ENCODE results near the gene RRP1. TPM values are rescaled to one million over a fixed set of nuclear protein-coding genes. Genes with fewer than 3 reads are reported as not detected.
A peak's percentile ranks its signal among the peaks of the same experiment; 100 is the strongest.

Gene RRP1
- total RNA-seq, 8 experiments from 2014 or later, result 11.0 to 38.4 (median 18.3) TPM

DNA sequence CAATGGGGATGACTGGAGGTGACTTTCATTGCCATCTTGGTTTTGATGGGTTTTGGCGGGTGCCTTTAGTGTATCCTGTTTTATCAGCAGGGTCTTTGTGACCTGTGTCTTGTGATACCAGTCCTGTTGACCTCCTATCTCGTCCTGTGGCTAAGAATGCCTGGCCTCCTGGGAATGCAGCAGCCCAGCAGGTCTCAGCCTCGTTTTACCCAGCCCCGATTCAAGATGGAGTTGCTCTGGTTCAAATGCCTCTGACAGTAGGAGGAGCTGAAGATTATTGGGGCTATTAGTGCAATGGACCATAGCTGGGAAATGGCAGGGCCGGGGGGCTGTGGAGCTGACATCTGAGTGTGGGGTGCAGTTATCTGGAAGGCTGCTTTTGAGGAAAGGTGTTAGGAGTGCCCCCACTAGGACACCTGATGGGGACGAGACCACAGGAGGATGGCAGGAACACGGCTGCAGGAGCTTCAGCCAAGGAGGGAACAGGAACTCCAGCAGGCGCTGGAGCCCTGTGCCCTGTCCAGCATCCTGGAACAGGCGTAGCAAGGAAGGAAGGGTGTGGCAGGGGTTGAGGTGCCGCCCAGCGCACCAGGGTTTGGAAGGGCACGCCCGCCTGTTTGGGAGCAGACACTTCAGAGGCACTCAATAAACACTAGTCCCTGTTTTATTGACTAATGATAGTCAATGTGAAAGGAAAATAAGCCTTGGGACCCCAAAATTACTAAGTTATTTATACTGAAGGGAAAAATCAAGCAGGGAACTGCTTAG is 60.3 kb downstream of the RRP1 start:
- Histone ChIP-seq H3K4me3 (no peak overlapping the region), H3K4me1 (replicated peaks in 1 of 2) (peaks cover 0 to 5% of the 10 kb centered on the region in 2 donors), H3K27ac (no peak overlapping the region)
- in situ Hi-C loops (cut with MboI; ENCODE audit: low pct_unique_long_range_greater_than_20kb in 2 of 9, low sequenced_read_pairs in 9 of 9, unreplicated experiment in 9 of 9), result loop anchor here in 1 of 9 experiments (25.0 kb wide), 1 partner anchor 138 kb away; no protein-coding TSS in a partner anchor
- no peak for ATAC-seq (replicated peaks in 6 of 8)
- 0 to 100% (median 65%) methylated on average over 1 to 9 of the region's 13 CpGs; no CpG with 5 or more reads in 2 of the 10 experiments for whole genome bisulfite sequencing, 10 experiments

DNA sequence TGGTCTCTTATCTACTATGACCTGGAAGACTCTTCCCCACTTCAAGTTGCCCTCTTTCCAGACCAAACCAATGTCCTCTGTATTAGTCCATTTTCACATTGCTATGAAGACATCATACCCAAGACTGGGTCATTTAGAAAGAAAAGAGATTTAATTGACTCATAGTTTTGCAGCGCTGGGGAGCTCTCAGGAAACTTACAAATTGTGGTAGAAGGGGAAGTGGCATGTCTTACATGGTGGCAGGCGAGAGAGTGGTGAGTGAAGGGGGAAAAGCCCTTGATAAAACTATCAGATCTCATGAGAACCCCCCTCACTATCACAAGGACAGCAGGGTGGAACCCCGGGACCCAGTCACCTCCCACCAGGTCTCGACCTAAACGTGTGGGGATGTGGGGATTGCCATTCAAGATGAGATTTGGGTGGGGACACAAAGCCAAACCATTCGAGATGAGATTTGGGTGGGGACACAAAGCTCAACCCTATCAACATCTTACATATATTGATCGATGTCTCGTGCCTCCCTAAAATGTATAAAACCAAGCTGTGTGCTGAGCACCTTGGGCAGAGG is 61.4 kb downstream of the RRP1 start:
- in situ Hi-C loops (cut with MboI; ENCODE audit: low pct_unique_long_range_greater_than_20kb in 2 of 9, low sequenced_read_pairs in 9 of 9, unreplicated experiment in 9 of 9), result no loop called here
- WGBS, 10 experiments, result 0 to 87% (median 80%) methylated on average over 1 to 3 of the region's 8 CpGs; no CpG with 5 or more reads in 3 of the 10 experiments
- Histone ChIP-seq H3K27ac (no peak overlapping the region), H3K4me3 (no peak overlapping the region), H3K4me1 (replicated peaks in 1 of 2) (peaks cover 0 to 5% of the 10 kb centered on the region in 2 donors)
- no peak for ATAC-seq (replicated peaks in 6 of 8)

DNA sequence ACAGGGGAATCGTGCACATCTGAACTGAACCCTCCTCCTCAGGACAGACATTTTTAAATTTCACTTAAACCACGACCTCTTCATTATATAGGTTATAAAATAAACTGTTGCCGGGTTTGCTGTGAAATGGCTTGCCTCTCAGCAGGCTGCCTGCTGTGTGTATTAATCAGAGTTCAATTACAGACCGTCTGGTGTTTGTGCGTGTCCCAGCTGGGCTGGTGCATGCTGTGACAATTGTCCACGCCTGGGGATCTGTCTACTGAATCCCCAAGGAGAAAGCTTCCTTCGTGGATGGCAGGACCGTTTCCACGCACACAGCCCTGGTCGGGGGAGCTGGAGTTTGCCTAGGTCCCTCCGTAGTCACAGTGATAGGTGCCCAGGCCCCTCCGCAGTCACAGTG is 62.2 kb downstream of the RRP1 start:
- in situ Hi-C loops (cut with MboI; ENCODE audit: low pct_unique_long_range_greater_than_20kb in 2 of 9, low sequenced_read_pairs in 9 of 9, unreplicated experiment in 9 of 9), result no loop called here
- peaks cover 0 to 5% of the 10 kb centered on the region in 2 donors for H3K4me1 ChIP-seq (replicated peaks in 1 of 2)
- no peak overlapping the region for H3K27ac ChIP-seq
- ATAC-seq (replicated peaks in 6 of 8), result peak in 4 of 8 experiments; percentile 38 to 59 (median 50)
- H3K4me3 ChIP-seq, result no peak overlapping the region
- 20 to 83% (median 27%) methylated on average over 2 to 6 of the region's 12 CpGs; no CpG with 5 or more reads in 2 of the 10 experiments for WGBS, 10 experiments

DNA sequence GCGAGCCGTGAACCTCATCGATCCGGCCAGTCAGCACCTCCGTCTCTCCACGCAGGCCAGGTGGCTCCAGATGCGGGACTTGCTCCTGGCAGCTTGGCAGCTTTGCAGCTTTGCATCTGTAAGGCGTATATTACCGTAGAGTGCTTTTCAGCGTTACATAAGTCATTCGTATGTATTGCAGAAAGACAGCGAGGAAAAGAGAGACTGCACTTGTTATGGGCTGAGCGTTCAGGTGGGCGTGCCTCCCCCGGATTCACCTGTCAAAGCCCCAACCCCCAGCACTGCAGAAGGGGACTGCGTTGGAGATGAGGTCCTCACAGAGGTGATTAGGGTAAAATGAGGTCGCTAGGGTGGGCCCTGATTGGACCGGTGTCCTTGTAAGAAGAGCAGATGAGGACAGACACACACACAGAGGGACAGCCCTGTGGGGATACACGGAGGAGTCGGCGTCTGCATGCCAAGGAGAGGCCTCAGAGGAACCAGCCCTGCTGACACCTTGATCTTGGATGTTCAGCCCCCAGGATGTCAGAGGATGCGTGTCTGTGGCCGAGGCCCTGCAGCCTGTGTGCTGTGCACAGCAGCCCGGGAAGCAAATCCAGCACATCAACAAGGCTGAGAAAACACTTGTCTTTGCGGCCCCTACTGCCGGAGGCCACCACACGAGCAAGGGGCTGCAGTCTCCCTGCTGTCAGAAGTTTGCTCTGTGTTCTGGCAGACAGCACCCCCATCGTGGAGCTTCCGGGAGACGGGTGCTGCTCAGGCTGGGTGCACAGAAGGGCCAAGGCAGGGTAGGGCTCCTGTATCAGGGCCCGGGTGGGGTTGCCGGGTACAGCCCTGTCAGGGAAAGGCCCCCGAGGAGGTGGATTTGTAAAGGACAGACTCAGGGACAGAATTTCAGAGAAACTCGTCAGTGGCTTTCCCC is 64.7 kb downstream of the RRP1 start:
- Histone ChIP-seq H3K4me3 (no peak overlapping the region), H3K27ac (no peak overlapping the region), H3K4me1 (replicated peaks in 1 of 2) (peaks cover 0 to 5% of the 10 kb centered on the region in 2 donors)
- 20 to 100% (median 82%) methylated on average over 1 to 20 of the region's 34 CpGs; no CpG with 5 or more reads in 2 of the 10 experiments for WGBS, 10 experiments
- in situ Hi-C loops (cut with MboI; ENCODE audit: low pct_unique_long_range_greater_than_20kb in 2 of 9, low sequenced_read_pairs in 9 of 9, unreplicated experiment in 9 of 9), result no loop called here
- ATAC-seq (replicated peaks in 6 of 8), result no peak

Other genes starting within 250 kb of the RRP1 start
- gene HSF2BP, start 130.1 kb upstream of the RRP1 start, total RNA-seq, result 1 to 10 TPM in 6 of 8 experiments, under 1 TPM in 2; 0.71 to 2.0 (median 1.1) TPM
- gene RRP1B, start 130.0 kb upstream of the RRP1 start, total RNA-seq, result 10 to 100 TPM; 14.0 to 45.9 (median 23.5) TPM
- 10 to 100 TPM; 17.8 to 71.7 (median 41.7) TPM for gene PDXK, start 70.4 kb upstream of the RRP1 start, total RNA-seq
- gene CSTB, start 13.3 kb upstream of the RRP1 start, total RNA-seq, result 10 to 100 TPM; 11.8 to 41.3 (median 24.3) TPM
- 10 to 100 TPM; 13.0 to 44.5 (median 16.7) TPM for gene AGPAT3, start 75.6 kb downstream of the RRP1 start, total RNA-seq
- 10 to 100 TPM; 10.1 to 39.8 (median 19.0) TPM for gene TRAPPC10, start 222.7 kb downstream of the RRP1 start, total RNA-seq